WTC11 (cell line): ENCODE measurements around the gene EVI5L. TPM values are rescaled to one million over a fixed set of nuclear protein-coding genes. Genes with fewer than 3 reads are reported as not detected.

Source experiments
- ATAC-seq: fragments of 200-7000 bp; cut with Tn5 transposase; 2 replicates; pipeline ENCODE4 v1.10.0; 2021; ENCODE audit warnings: mild to moderate bottlenecking, moderate library complexity
- CTCF ChIA-PET: fragments of 300-600 bp; sonication (Branson Sonifier 250); formaldehyde crosslinking; loops from one replicate; lab custom pipeline; 2021; ENCODE audit warnings: antibody characterized with exemption; lab: Charles Lee
- POLR2A ChIA-PET: fragments of 350-600 bp; sonication (Branson Sonifier 250); formaldehyde crosslinking; loops from one replicate; lab custom pipeline; 2021; ENCODE audit warnings: antibody characterized with exemption; lab: Charles Lee
- DNase-seq: peaks from one replicate; pipeline ENCODE4 v3.0.0; 2021; ENCODE audit warnings: low spot score
- H3K27ac Mint-ChIP-seq: 2 replicates; pipeline ENCODE4 v1.8.0; 2021; ENCODE audit warnings: mixed read lengths
- H3K27me3 Mint-ChIP-seq: 2 replicates; pipeline ENCODE4 v1.8.0; 2021; ENCODE audit warnings: low read depth, mild to moderate bottlenecking, moderate library complexity, mixed read lengths
- H3K36me3 Mint-ChIP-seq: 2 replicates; pipeline ENCODE4 v1.8.0; 2021; ENCODE audit warnings: mixed read lengths
- H3K4me1 Mint-ChIP-seq: 2 replicates; pipeline ENCODE4 v1.8.0; 2022; ENCODE audit warnings: mixed read lengths
- H3K4me3 Mint-ChIP-seq: 2 replicates; pipeline ENCODE4 v1.8.0; 2021; ENCODE audit warnings: mild to moderate bottlenecking, moderate library complexity, mixed read lengths
- H3K9me3 Mint-ChIP-seq: 2 replicates; pipeline ENCODE4 v1.8.0; 2021; ENCODE audit warnings: mixed read lengths
- AFF4 ChIP-seq: sonication (generic); formaldehyde crosslinking; IDR thresholded peaks from 2 replicates; pipeline ENCODE4 v1.8.1; 2023; ENCODE audit warnings: mild to moderate bottlenecking, missing genetic modification reagents, borderline replicate concordance
- CREB1 ChIP-seq: sonication (generic); formaldehyde crosslinking; IDR thresholded peaks from 2 replicates; pipeline ENCODE4 v1.8.0; 2023; ENCODE audit warnings: mild to moderate bottlenecking, missing genetic modification reagents
- EMX1 ChIP-seq: fragments of 250-450 bp; sonication (Bioruptor Pico); IDR thresholded peaks from 2 replicates; pipeline ENCODE4 v1.8.0; 2021; ENCODE audit warnings: mild to moderate bottlenecking
- ESRRA ChIP-seq: sonication (generic); formaldehyde crosslinking; IDR thresholded peaks from 2 replicates; pipeline ENCODE4 v1.8.1; 2022; ENCODE audit warnings: mild to moderate bottlenecking, missing genetic modification reagents, borderline replicate concordance
- FOXK1 ChIP-seq: sonication (generic); formaldehyde crosslinking; IDR thresholded peaks from 2 replicates; pipeline ENCODE4 v1.8.0; 2022; ENCODE audit warnings: mild to moderate bottlenecking, moderate library complexity, missing genetic modification reagents
- GRHL2 ChIP-seq: fragments of 250-450 bp; sonication (Bioruptor Pico); IDR thresholded peaks from 2 replicates; pipeline ENCODE4 v1.8.0; 2022; ENCODE audit warnings: mild to moderate bottlenecking, moderate library complexity; ENCODE audit not compliant: insufficient replicate concordance, severe bottlenecking
- GTF2I ChIP-seq: fragments of 250-450 bp; sonication (Bioruptor Pico); conservative IDR thresholded peaks from 2 replicates; pipeline ENCODE4 v1.4.0; 2021; ENCODE audit warnings: mild to moderate bottlenecking
- IRF1 ChIP-seq: sonication (generic); formaldehyde crosslinking; IDR thresholded peaks from 2 replicates; pipeline ENCODE4 v1.8.0; 2023; ENCODE audit warnings: missing genetic modification reagents
- NFATC4 ChIP-seq: fragments of 250-450 bp; sonication (Bioruptor Pico); IDR thresholded peaks from 2 replicates; pipeline ENCODE4 v1.9.0; 2021; ENCODE audit warnings: mild to moderate bottlenecking
- NFYB ChIP-seq: sonication (generic); formaldehyde crosslinking; conservative IDR thresholded peaks from 2 replicates; pipeline ENCODE4 v1.8.0; 2022; ENCODE audit warnings: low read depth, missing genetic modification reagents
- NR2C2 ChIP-seq: sonication (generic); formaldehyde crosslinking; IDR thresholded peaks from 2 replicates; pipeline ENCODE4 v1.8.0; 2022; ENCODE audit warnings: mild to moderate bottlenecking, missing genetic modification reagents
- NR3C1 ChIP-seq: sonication (generic); formaldehyde crosslinking; conservative IDR thresholded peaks from 2 replicates; pipeline ENCODE4 v1.8.1; 2023; ENCODE audit warnings: low read depth, mild to moderate bottlenecking, missing genetic modification reagents
- SMAD3 ChIP-seq: sonication (generic); formaldehyde crosslinking; IDR thresholded peaks from 2 replicates; pipeline ENCODE4 v1.8.0; 2022; ENCODE audit warnings: missing genetic modification reagents, mild to moderate bottlenecking, borderline replicate concordance
- SMAD4 ChIP-seq: sonication (generic); formaldehyde crosslinking; IDR thresholded peaks from 2 replicates; pipeline ENCODE4 v1.8.0; 2022; ENCODE audit warnings: mild to moderate bottlenecking, missing genetic modification reagents
- SOX15 ChIP-seq: fragments of 250-450 bp; sonication (Bioruptor Pico); IDR thresholded peaks from 2 replicates; pipeline ENCODE4 v1.9.0; 2021; ENCODE audit warnings: mild to moderate bottlenecking
- TEAD1 ChIP-seq: sonication (generic); formaldehyde crosslinking; IDR thresholded peaks from 2 replicates; pipeline ENCODE4 v1.8.0; 2022; ENCODE audit warnings: mild to moderate bottlenecking, missing genetic modification reagents
- ZNF317 ChIP-seq: sonication (generic); formaldehyde crosslinking; IDR thresholded peaks from 2 replicates; pipeline ENCODE4 v1.8.1; 2023; ENCODE audit warnings: low read depth, mild to moderate bottlenecking, moderate library complexity, missing genetic modification reagents, borderline replicate concordance
- ZSCAN18 ChIP-seq: fragments of 250-450 bp; sonication (Bioruptor Pico); IDR thresholded peaks from 2 replicates; pipeline ENCODE4 v2.1.2; 2022; ENCODE audit warnings: mild to moderate bottlenecking, moderate library complexity
- total RNA-seq: library from RNA; stranded (reverse); gene quantifications from 3 replicates; pipeline ENCODE4 v1.2.3, GENCODE V29; 2021
- TF ChIP-seq, protein P1 (sequence below): fragments of 250-450 bp; sonication (Bioruptor Pico); IDR thresholded peaks from 2 replicates; pipeline ENCODE4 v1.9.0; 2021; ENCODE audit warnings: mild to moderate bottlenecking
- TF ChIP-seq, protein P2 (sequence below): sonication (generic); formaldehyde crosslinking; IDR thresholded peaks from 2 replicates; pipeline ENCODE4 v1.8.1; 2022; ENCODE audit warnings: missing genetic modification reagents, borderline replicate concordance

EVI5L gene
- total RNA-seq, 1 experiment from 2014 or later, result 10.5 TPM

GRCh38 chr19:7845390-7846154, 15.6 kb downstream of the EVI5L start:
- Mint-ChIP-seq H3K27ac (no peak overlapping the region), H3K9me3 (peaks cover 6% of the 10 kb centered on the region), H3K27me3 (peaks cover 6% of the 10 kb centered on the region), H3K4me1 (no peaks in the 10 kb centered on the region), H3K4me3 (no peak overlapping the region), H3K36me3 (no peaks in the 10 kb centered on the region)
- CTCF ChIA-PET, result interaction anchor here (0.9 to 1.6 kb wide), 2 partner anchors 23 to 204 kb away, joined by 3 to 7 read pairs; no protein-coding TSS in a partner anchor
- ATAC-seq (no peak), DNase-seq (no peak)
- TF ChIP-seq IRF1 (CRISPR knock-in tag) (no peak), NR3C1 (CRISPR knock-in tag) (no peak), NFATC4 (CRISPR knock-in tag) (no peak), ZNF317 (CRISPR knock-in tag) (no peak), FOXK1 (no peak), AFF4 (CRISPR knock-in tag) (no peak)
- TF ChIP-seq, protein P1, sequence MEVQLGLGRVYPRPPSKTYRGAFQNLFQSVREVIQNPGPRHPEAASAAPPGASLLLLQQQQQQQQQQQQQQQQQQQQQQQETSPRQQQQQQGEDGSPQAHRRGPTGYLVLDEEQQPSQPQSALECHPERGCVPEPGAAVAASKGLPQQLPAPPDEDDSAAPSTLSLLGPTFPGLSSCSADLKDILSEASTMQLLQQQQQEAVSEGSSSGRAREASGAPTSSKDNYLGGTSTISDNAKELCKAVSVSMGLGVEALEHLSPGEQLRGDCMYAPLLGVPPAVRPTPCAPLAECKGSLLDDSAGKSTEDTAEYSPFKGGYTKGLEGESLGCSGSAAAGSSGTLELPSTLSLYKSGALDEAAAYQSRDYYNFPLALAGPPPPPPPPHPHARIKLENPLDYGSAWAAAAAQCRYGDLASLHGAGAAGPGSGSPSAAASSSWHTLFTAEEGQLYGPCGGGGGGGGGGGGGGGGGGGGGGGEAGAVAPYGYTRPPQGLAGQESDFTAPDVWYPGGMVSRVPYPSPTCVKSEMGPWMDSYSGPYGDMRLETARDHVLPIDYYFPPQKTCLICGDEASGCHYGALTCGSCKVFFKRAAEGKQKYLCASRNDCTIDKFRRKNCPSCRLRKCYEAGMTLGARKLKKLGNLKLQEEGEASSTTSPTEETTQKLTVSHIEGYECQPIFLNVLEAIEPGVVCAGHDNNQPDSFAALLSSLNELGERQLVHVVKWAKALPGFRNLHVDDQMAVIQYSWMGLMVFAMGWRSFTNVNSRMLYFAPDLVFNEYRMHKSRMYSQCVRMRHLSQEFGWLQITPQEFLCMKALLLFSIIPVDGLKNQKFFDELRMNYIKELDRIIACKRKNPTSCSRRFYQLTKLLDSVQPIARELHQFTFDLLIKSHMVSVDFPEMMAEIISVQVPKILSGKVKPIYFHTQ, result no peak
- POLR2A ChIA-PET, result no interaction called here

- H3K36me3 Mint-ChIP-seq, result no peaks in the 10 kb centered on the region
- no peaks in the 10 kb centered on the region for H3K9me3 Mint-ChIP-seq
- ATAC-seq (no peak), DNase-seq (no peak)
- no peak overlapping the region for H3K27ac Mint-ChIP-seq
- no peak overlapping the region for H3K4me3 Mint-ChIP-seq
- no peaks in the 10 kb centered on the region for H3K4me1 Mint-ChIP-seq
- no peaks in the 10 kb centered on the region; the same call in none of the 2 replicates for H3K27me3 Mint-ChIP-seq
- ChIA-PET CTCF (interaction anchor here (0.9 kb wide), 1 partner anchor 205 kb away, joined by 3 read pairs; no protein-coding TSS in a partner anchor), POLR2A (no interaction called here)
- TF ChIP-seq GTF2I (CRISPR knock-in tag) (no peak), SMAD4 (CRISPR knock-in tag) (no peak), SMAD3 (CRISPR knock-in tag) (no peak), EMX1 (no peak), NFYB (CRISPR knock-in tag) (no peak), NR2C2 (CRISPR knock-in tag) (no peak), SOX15 (no peak), GRHL2 (CRISPR knock-in tag) (no peak), TEAD1 (no peak), ZSCAN18 (no peak), CREB1 (no peak), ESRRA (CRISPR knock-in tag) (no peak)
- TF ChIP-seq, protein P2, sequence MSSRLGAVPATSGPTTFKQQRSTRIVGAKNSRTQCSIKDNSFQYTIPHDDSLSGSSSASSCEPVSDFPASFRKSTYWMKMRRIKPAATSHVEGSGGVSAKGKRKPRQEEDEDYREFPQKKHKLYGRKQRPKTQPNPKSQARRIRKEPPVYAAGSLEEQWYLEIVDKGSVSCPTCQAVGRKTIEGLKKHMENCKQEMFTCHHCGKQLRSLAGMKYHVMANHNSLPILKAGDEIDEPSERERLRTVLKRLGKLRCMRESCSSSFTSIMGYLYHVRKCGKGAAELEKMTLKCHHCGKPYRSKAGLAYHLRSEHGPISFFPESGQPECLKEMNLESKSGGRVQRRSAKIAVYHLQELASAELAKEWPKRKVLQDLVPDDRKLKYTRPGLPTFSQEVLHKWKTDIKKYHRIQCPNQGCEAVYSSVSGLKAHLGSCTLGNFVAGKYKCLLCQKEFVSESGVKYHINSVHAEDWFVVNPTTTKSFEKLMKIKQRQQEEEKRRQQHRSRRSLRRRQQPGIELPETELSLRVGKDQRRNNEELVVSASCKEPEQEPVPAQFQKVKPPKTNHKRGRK (CRISPR knock-in tag), result no peak
These were observed 16.2 kb downstream of the EVI5L start for GRCh38 chr19:7846155-7846646.
